ENCODE measurements around the gene OSBP2.

OSBP2 gene

GRCh38 chr22:30827646-30828045 lies 133.0 kb downstream of the OSBP2 start:
- Histone ChIP-seq H3K4me3 (ENCODE audit: severe bottlenecking) (no peak overlapping the region), H3K27me3 (ENCODE audit: insufficient read depth, poor library complexity, severe bottlenecking) (no peaks in the 10 kb centered on the region), H3K36me3 (ENCODE audit: low read depth) (peaks cover 16% of the 10 kb centered on the region), H3K27ac (ENCODE audit: poor library complexity, severe bottlenecking) (peak overlapping the region; percentile 100), H3K9me3 (ENCODE audit: severe bottlenecking) (no peaks in the 10 kb centered on the region), H3K4me1 (ENCODE audit: insufficient read depth, poor library complexity, severe bottlenecking) (peaks cover 34% of the 10 kb centered on the region)
- ATAC-seq (ENCODE audit: low read depth) (no peak), DNase-seq (ENCODE audit: low spot score) (no peak)
- no peak for TF ChIP-seq CTCF (IDR thresholded peaks at IDR 0.05; ENCODE audit: poor library complexity, severe bottlenecking)

DNA sequence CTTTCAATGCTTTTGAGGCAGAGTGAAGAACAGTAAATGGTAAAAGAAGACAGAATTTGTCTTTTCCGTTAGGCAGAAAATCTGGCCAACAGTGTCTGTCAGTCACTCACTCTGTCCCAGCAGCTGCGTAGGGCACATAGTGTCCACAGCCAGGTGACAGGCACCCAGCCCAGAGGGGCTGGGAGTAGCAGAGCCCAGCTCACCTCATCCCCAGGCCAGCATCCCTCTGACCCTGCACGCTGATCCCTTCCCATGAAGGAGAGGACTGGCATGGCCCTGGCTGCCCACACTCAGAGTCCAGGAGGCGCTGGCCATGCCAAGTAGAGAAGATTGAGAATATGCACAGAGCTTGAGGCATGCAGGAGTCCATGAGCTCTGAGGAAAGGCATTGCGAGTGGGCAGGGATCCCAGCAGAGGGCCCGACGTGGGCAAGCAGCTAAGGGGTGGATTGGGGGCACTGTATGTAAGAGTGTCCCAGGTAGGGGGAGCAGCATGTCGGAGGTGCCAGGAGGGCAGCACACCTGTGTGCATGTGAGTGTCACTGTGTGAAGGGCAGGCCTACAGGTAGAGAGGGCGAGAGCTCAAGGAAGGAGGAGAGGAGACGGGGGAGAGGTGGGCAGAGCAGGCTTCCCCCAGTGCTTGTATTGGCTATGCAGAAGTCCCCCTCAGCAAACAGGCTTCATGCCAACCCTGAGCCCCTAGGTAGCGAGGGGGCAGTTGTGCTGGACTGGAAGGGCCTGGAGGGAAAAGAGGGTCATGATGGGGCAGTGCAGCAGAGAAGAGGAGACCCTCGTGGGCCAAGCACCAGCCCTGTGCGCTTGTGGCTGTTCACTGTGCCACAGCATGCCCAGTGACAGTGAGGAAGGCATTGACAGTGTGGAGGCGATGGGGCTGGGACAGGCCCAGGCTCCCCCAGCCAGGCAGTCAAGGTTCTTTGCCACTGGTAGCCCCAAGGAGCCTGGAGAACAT lies 133.8 kb downstream of the OSBP2 start:
- TF ChIP-seq CTCF (IDR thresholded peaks at IDR 0.05; ENCODE audit: poor library complexity, severe bottlenecking) = no peak
- ATAC-seq (ENCODE audit: low read depth) = no peak
- Histone ChIP-seq H3K9me3 (ENCODE audit: severe bottlenecking) (no peaks in the 10 kb centered on the region), H3K4me1 (ENCODE audit: insufficient read depth, poor library complexity, severe bottlenecking) (peaks cover 28% of the 10 kb centered on the region), H3K4me3 (ENCODE audit: severe bottlenecking) (no peak overlapping the region), H3K27ac (ENCODE audit: poor library complexity, severe bottlenecking) (peak overlapping the region; percentile 100), H3K36me3 (ENCODE audit: low read depth) (peaks cover 21% of the 10 kb centered on the region), H3K27me3 (ENCODE audit: insufficient read depth, poor library complexity, severe bottlenecking) (no peaks in the 10 kb centered on the region)
- no peak for DNase-seq (ENCODE audit: low spot score)

GRCh38 chr22:30829901-30830550 lies 135.4 kb downstream of the OSBP2 start:
- Histone ChIP-seq H3K4me3 (ENCODE audit: severe bottlenecking) (no peak overlapping the region), H3K27ac (ENCODE audit: poor library complexity, severe bottlenecking) (peak overlapping the region; percentile 100), H3K27me3 (ENCODE audit: insufficient read depth, poor library complexity, severe bottlenecking) (no peaks in the 10 kb centered on the region), H3K9me3 (ENCODE audit: severe bottlenecking) (no peaks in the 10 kb centered on the region), H3K36me3 (ENCODE audit: low read depth) (peaks cover 21% of the 10 kb centered on the region), H3K4me1 (ENCODE audit: insufficient read depth, poor library complexity, severe bottlenecking) (peaks cover 26% of the 10 kb centered on the region)
- peak; percentile 24 for TF ChIP-seq CTCF (IDR thresholded peaks at IDR 0.05; ENCODE audit: poor library complexity, severe bottlenecking)
- ATAC-seq (ENCODE audit: low read depth) = peak; percentile 91
- peak; percentile 94 for DNase-seq (ENCODE audit: low spot score)

DNA sequence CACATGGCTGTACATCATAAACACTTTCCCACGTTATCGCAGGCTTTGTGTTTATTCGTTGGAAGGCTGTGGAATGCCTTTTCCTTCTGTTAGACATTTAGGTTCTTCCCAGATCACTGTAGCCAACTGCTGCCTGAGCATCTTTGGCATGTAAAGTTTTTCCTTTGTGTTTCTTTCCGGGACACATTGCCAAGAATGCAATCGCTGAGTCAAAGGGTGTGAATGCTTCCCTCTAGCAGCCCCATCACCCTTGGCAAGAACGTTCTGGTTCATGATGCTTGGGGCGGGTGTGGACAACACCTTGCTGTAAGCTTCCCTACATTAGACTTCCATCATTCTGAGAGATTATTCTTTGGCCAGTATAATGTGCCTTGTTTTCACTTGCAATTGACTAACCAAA lies 136.2 kb downstream of the OSBP2 start:
- DNase-seq (ENCODE audit: low spot score) (peak; percentile 92), ATAC-seq (ENCODE audit: low read depth) (peak; percentile 66)
- no peaks in the 10 kb centered on the region for H3K9me3 ChIP-seq (ENCODE audit: severe bottlenecking)
- peaks cover 27% of the 10 kb centered on the region for H3K4me1 ChIP-seq (ENCODE audit: insufficient read depth, poor library complexity, severe bottlenecking)
- H3K27ac ChIP-seq (ENCODE audit: poor library complexity, severe bottlenecking) = peak overlapping the region; percentile 100
- H3K4me3 ChIP-seq (ENCODE audit: severe bottlenecking) = no peak overlapping the region
- TF ChIP-seq CTCF (IDR thresholded peaks at IDR 0.05; ENCODE audit: poor library complexity, severe bottlenecking) = no peak
- no peaks in the 10 kb centered on the region for H3K27me3 ChIP-seq (ENCODE audit: insufficient read depth, poor library complexity, severe bottlenecking)
- peaks cover 21% of the 10 kb centered on the region for H3K36me3 ChIP-seq (ENCODE audit: low read depth)
